GM12873 (cell line): Measurements from ENCODE around the gene GNG10.

Source experiments
- TF ChIP-seq, protein P1 (sequence below): IDR thresholded peaks from 2 replicates; pipeline ENCODE4 v1.5.1; 2012; ENCODE audit warnings: low read depth, mild to moderate bottlenecking, moderate library complexity, low read length, control low read depth; ENCODE audit not compliant: insufficient read depth; ENCODE audit errors: missing control alignments

GNG10 gene

DNA sequence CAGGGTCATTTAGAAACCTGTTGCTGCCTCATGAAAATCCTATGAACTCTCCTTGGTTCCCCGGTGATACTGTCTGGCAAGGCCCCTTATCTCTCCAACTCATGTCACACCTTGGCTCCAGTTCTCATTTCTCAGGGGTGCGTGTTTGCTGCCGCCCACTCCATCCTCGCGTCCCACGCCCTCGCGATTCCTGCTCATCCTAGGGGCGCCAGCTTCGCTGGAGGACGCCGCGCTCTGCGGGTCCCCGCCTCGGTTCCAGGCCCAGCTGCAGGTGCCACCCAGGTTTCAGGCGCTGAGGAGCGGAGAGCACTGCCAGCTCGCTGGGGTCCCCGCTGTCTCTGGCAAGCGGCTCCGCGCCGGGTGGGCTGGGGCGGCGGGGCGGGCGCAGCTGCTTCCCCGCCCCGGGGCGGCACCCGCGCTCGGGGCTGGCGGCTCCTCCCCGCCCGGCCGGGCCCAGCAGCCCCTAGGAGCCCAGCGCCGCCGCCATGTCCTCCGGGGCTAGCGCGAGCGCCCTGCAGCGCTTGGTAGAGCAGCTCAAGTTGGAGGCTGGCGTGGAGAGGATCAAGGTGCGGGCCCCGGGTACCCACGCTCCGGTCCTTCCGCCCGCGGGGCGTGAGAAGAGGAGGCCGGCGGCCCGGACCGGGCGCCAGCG is at the start of gene GNG10:
GNG10 (plus strand) TSS at position 456 of the 652 bp plus-strand sequence; CDS start at position 486, 30 bp downstream.
- TF ChIP-seq, protein P1, sequence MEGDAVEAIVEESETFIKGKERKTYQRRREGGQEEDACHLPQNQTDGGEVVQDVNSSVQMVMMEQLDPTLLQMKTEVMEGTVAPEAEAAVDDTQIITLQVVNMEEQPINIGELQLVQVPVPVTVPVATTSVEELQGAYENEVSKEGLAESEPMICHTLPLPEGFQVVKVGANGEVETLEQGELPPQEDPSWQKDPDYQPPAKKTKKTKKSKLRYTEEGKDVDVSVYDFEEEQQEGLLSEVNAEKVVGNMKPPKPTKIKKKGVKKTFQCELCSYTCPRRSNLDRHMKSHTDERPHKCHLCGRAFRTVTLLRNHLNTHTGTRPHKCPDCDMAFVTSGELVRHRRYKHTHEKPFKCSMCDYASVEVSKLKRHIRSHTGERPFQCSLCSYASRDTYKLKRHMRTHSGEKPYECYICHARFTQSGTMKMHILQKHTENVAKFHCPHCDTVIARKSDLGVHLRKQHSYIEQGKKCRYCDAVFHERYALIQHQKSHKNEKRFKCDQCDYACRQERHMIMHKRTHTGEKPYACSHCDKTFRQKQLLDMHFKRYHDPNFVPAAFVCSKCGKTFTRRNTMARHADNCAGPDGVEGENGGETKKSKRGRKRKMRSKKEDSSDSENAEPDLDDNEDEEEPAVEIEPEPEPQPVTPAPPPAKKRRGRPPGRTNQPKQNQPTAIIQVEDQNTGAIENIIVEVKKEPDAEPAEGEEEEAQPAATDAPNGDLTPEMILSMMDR, result no peak

- TF ChIP-seq, protein P1, result no peak
These were observed 47.9 kb upstream of the GNG10 start for GRCh38 chr9:111613436-111614040.

DNA sequence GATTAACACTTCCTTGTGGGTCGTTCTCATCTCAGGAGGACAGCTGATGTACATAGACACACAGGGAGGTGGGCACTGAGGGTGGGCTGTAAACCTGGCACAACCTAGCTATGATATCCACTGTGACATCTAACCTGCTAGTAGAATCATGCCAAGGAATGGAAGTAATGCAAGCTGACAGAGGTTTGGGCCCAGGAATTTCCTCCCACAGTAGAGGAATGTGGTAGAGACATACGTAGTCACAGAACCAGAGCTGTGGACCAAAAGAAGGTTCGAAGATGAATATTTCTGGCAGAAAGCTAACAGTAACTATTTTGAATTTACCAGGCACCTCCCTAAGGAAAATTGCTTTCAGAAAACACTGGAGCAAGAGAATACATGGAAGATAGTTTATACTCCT is 45.5 kb upstream of the GNG10 start:
- TF ChIP-seq, protein P1, result no peak

- TF ChIP-seq, protein P1, result peak; percentile 94
These were observed 39.4 kb upstream of the GNG10 start for GRCh38 chr9:111621895-111622480.

GRCh38 chr9:111622626-111623025 is 38.8 kb upstream of the GNG10 start:
- TF ChIP-seq, protein P1, result no peak

DNA sequence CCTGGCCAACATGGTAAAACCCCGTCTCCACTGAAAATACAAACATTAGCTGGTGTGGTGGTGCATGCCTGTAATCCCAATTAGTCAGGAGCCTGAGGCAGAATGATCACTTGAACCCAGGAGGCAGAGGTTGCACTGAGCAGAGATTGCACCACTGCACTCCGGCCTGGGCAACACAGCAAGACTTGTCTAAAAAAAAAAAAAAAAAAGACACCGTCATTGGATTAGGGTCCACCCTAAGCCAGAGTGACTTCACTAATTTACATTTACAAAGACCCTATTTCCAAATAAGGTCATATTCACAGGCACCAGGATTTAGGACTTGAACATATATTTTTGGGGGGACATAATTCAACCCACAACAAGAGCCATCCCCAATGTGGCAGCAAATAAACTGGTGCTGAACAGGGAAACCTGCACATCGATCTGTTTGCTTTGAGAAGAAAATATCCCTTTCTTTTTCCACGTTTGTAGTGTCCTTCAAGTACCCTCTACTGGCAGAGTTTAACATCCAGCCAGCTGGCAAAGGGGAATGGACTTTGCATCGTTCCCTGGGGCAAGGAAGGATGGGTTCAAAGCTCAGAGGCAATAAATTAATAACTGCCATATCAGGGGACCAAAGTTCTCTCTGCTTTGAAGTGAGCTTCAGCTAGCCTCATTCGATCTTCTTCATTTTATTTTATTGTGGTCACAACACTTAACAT is 34.0 kb upstream of the GNG10 start:
- TF ChIP-seq, protein P1, result no peak

DNA sequence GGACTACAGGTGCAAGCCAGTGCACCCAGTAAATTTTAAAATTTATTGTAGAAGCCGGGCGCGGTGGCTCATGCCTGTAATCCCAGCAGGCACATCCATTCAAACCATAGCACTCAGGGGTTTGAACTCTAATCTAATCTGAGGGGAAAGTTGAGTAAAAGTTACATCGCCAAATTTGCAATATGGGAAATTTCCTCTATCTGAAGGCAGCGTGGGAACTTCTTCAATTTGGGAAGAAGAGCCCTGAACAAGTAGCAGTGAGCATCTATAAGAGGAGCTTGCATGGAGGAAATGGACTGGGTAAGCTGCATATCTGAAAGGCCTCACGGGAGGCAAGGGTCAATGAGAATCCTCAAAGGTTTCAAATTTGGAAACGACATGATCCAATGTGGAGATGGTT is 33.0 kb upstream of the GNG10 start:
- TF ChIP-seq, protein P1, result no peak
